HFFc6 (cell line): ENCODE results near the gene ZNF777. TPM values are rescaled to one million over a fixed set of nuclear protein-coding genes. Genes with fewer than 3 reads are reported as not detected.

Experiments
- DNase-seq: peaks from one replicate; pipeline ENCODE4 v3.0.0-alpha.2; 2018
- H3K27ac Mint-ChIP-seq: 2 replicates; pipeline ENCODE4 v1.8.0; 2020; ENCODE audit warnings: mild to moderate bottlenecking, mixed read lengths
- H3K27me3 Mint-ChIP-seq: 2 replicates; pipeline ENCODE4 v1.8.0; 2021; ENCODE audit warnings: mild to moderate bottlenecking, moderate library complexity, mixed read lengths; ENCODE audit not compliant: insufficient read depth
- H3K36me3 Mint-ChIP-seq: 2 replicates; pipeline ENCODE4 v1.8.0; 2021; ENCODE audit warnings: low read depth, mixed read lengths
- H3K4me1 Mint-ChIP-seq: 2 replicates; pipeline ENCODE4 v1.8.0; 2020; ENCODE audit warnings: low read depth, mixed read lengths
- H3K4me3 Mint-ChIP-seq: 2 replicates; pipeline ENCODE4 v1.8.0; 2020; ENCODE audit warnings: mild to moderate bottlenecking, moderate library complexity, mixed read lengths
- H3K9me3 Mint-ChIP-seq: 2 replicates; pipeline ENCODE4 v1.8.0; 2020; ENCODE audit warnings: mild to moderate bottlenecking, mixed read lengths
- CTCF ChIP-seq: fragments of 200-600 bp; sonication (generic); IDR thresholded peaks from 2 replicates; pipeline ENCODE4 v1.5.0; 2021; ENCODE audit warnings: antibody characterized with exemption, mild to moderate bottlenecking
- total RNA-seq, 6 experiments: library from RNA; stranded (reverse); fragmentation: NEBNext Ultra II Directional; extraction: Animal tissue kit (Norgen Biotek cat#: 25700); gene quantifications; 2 replicates in 1 of 6; 3 replicates in 5 of 6; pipeline ENCODE4 v1.2.3, GENCODE V29; 2021

ZNF777 gene
- total RNA-seq, 6 experiments from 2014 or later = 13.6 to 16.7 (median 15.2) TPM

- Mint-ChIP-seq H3K27me3 (peaks cover 7% of the 10 kb centered on the region), H3K9me3 (peaks cover 13% of the 10 kb centered on the region), H3K36me3 (peaks cover 10% of the 10 kb centered on the region), H3K4me1 (peaks cover 4% of the 10 kb centered on the region), H3K27ac (no peak overlapping the region), H3K4me3 (no peak overlapping the region)
- DNase-seq = no peak
- TF ChIP-seq CTCF = no peak
These were observed 40.0 kb upstream of the ZNF777 start for GRCh38 chr7:149500910-149501309.

- H3K4me3 Mint-ChIP-seq = no peak overlapping the region
- peaks cover 6% of the 10 kb centered on the region for H3K9me3 Mint-ChIP-seq
- peaks cover 5% of the 10 kb centered on the region for H3K36me3 Mint-ChIP-seq
- no peak for DNase-seq
- no peak for TF ChIP-seq CTCF
- no peak overlapping the region for H3K27ac Mint-ChIP-seq
- peaks cover 5% of the 10 kb centered on the region for H3K27me3 Mint-ChIP-seq
- H3K4me1 Mint-ChIP-seq = peaks cover 11% of the 10 kb centered on the region
These were observed 39.3 kb upstream of the ZNF777 start for GRCh38 chr7:149500201-149500600.

GRCh38 chr7:149498811-149499210 is 37.9 kb upstream of the ZNF777 start:
- H3K27ac Mint-ChIP-seq = no peak overlapping the region
- peaks cover 5% of the 10 kb centered on the region; the same call in 1 of the 2 replicates for H3K36me3 Mint-ChIP-seq
- H3K4me1 Mint-ChIP-seq = peaks cover 17% of the 10 kb centered on the region
- no peak overlapping the region for H3K4me3 Mint-ChIP-seq
- H3K9me3 Mint-ChIP-seq = no peaks in the 10 kb centered on the region
- no peak for TF ChIP-seq CTCF
- peaks cover 5% of the 10 kb centered on the region for H3K27me3 Mint-ChIP-seq
- DNase-seq = no peak

GRCh38 chr7:149497467-149498261 is 36.8 kb upstream of the ZNF777 start, which contains the start of gene ZNF746:
Gene ZNF746, minus strand, starts transcription at chr7:149497809. Its CDS starts 273 bp downstream, at chr7:149497536.
- TF ChIP-seq CTCF = peak; percentile 62
- Mint-ChIP-seq H3K27ac (peak within 1 kb of the TSS; percentile 91), H3K4me1 (peaks cover 17% of the 10 kb centered on the region), H3K27me3 (peaks cover 5% of the 10 kb centered on the region), H3K36me3 (peaks cover 12% of the 10 kb centered on the region; the same call in 1 of the 2 replicates), H3K4me3 (peak within 1 kb of the TSS; percentile 99), H3K9me3 (no peaks in the 10 kb centered on the region)
- peak; percentile 78 for DNase-seq

- peak; percentile 11 for DNase-seq
- peaks cover 17% of the 10 kb centered on the region; the same call in 1 of the 2 replicates for H3K36me3 Mint-ChIP-seq
- H3K4me1 Mint-ChIP-seq = peaks cover 17% of the 10 kb centered on the region
- H3K27ac Mint-ChIP-seq = peak overlapping the region; percentile 91
- H3K4me3 Mint-ChIP-seq = peak overlapping the region; percentile 99
- no peaks in the 10 kb centered on the region for H3K9me3 Mint-ChIP-seq
- no peak for TF ChIP-seq CTCF
- H3K27me3 Mint-ChIP-seq = peaks cover 5% of the 10 kb centered on the region
These were observed 36.0 kb upstream of the ZNF777 start for GRCh38 chr7:149496642-149497391.
